NCI-H1436 (cell line): ENCODE results near the gene SH3D21.
A peak's percentile ranks its signal among the peaks of the same experiment; 100 is the strongest.

Experiments
- DNase-seq: peaks from one replicate; lab custom pipeline; 2025; lab: John Stamatoyannopoulos, UW

The SH3D21 gene

GRCh38 chr1:36303650-36304360 is 2.4 kb upstream of the SH3D21 start:
- DNase-seq, result no peak

DNA sequence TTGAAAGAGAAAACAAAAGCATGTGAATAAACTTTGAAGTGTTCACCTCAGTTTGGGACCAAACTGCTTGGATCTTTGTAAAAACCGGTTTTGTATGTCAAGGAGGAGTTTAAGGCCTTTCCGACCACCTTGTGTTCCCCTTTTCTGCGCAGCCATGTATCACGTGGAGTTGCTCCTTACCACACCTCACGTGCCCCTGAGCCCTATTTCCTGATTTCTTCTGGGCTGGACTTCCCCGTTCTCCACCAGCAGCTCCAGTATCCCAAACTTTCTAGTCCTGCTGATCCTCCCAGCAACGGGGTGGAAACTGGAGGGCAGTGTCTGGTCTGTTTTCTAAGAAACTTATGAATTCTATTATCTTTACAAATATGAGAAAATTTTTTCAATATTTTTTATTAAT is 1.6 kb upstream of the SH3D21 start:
- DNase-seq, result no peak

- no peak for DNase-seq
Measured at GRCh38 chr1:36304970-36305914, 926 bp upstream of the SH3D21 start.

GRCh38 chr1:36305915-36306209 is 306 bp upstream of the SH3D21 start:
- no peak for DNase-seq

GRCh38 chr1:36306902-36307456 is 811 bp downstream of the SH3D21 start:
- peak; percentile 93 for DNase-seq

- no peak for DNase-seq
Measured at GRCh38 chr1:36307601-36308330, 1.6 kb downstream of the SH3D21 start.

DNA sequence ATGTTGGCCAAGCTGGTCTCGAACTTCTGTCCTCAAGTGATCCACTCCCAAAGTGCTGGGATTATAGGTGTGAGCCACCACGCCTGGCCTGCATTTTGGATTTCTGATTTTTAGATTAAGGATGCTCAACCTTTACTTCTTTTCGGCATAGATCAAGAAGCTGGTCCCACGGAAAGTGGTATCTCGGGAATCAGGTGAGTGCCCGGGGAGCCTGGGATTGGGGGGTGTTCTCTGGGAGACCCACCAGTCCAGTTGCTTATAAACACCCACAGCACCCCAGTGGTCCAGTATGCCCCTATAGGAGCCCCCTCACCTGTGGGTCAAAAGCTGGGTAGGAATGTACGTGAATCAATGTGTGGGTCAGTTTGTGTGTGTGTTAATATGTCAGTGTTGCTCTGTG is 3.2 kb downstream of the SH3D21 start:
- DNase-seq, result no peak

DNA sequence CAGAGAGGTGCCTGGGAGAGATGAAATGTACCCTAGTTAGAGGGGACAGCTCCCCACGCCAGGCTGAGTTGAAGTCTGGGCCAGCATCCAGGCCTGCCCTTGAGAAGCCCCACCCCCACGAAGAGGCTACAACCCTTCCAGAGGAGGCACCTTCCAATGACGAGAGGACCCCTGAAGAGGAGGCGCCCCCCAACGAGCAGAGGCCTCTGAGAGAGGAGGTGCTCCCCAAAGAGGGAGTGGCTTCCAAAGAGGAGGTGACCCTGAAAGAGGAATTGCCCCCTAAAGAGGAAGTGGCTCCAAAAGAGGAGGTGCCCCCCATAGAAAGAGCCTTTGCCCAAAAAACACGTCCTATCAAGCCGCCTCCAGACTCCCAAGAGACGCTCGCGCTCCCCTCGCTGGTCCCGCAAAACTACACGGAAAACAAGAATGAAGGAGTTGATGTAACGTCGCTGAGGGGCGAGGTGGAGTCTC is 14.2 kb downstream of the SH3D21 start:
- no peak for DNase-seq

DNA sequence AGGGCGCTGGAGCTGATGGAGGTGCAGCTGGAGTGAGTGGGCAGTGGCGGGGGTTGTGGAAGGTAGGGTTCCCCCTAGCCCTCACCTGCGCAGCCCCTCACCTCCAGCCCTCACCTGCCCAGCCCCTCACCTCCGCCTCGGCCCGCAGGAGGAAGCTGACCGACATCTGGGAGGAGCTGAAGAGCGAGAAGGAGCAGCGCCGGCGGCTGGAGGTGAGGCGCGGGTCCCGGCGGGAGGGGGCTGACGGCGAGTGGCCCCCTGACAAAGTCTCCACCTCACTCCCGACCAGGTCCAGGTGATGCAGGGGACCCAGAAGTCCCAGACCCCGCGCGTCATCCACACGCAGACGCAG is 14.6 kb downstream of the SH3D21 start:
- no peak for DNase-seq

DNA sequence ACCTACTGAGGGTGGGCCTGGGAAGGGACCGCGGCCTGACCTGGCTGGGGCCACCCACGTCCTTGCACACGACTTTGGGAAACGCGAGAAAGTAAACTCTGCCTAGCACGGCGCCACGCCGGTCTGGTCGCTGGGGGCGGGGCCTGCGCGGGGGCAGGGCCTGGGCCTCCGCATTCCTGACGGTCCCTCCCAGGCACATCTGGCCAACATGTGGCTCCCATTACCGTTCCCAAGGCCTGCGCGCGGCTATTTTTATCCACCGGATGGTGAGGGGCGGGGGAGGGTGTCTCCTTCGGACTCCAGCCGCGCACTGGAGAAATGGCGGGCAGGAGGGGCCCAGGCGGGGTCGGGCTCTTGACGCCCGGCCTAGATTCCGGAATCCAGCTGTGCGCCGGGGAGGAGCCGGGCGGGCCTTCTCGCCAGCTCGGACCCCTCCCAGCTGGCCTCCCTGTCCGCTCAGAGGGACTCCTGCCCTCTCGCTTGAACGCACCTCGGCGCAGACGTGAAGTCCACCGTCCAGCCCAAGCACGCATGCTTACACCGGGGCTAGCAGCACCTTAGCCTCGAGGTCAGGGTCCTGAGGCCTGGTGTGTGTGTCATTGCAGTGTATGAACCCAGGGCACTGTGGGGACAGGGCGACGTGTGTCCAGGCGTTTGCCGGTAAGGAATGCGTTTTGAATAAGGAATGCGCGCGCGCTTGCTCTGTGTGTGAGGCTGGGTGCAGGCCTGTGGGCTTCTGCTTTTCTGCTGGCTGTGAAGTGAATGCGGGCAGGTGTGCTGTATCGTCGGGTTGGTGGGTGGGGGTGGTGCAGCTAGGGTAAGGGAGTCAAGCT is 15.2 kb downstream of the SH3D21 start:
- no peak for DNase-seq

DNA sequence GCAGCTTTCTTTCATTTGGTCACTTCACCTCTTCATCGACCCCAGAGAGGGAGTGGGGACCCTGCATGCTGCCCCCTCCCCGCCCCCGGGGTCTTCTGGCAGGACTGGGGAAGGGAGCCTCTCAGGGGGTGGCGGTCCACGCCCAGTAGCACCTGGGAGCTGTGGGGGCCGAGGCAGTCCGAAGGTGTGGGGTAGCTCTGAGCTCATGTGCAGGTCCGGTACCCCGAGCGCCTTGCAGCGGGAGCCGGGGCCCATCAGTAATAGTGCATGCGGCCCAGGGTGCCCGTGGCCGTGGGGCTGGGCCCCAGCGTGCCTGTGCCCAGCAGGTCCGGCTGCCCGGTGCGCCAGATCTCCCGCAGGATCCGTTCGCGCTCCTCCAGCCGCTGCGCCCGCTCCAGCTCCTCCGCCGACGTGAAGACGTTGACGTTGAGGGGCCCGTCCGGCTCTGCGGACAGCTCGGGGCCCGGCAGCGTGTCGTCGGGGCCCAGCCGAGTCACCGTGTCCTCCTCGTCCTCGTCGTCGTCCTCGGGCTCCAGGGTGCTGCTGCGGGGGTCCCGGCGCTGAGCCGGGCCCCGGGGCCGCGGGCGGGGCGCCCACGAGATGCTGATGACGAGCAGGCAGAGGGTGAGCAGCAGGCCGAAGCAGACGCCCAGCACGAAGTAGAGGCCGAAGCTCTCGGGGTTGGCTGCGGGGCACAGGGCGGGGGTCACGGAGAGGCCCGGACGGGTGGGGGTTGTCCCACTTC is 16.0 kb downstream of the SH3D21 start:
- no peak for DNase-seq

DNA sequence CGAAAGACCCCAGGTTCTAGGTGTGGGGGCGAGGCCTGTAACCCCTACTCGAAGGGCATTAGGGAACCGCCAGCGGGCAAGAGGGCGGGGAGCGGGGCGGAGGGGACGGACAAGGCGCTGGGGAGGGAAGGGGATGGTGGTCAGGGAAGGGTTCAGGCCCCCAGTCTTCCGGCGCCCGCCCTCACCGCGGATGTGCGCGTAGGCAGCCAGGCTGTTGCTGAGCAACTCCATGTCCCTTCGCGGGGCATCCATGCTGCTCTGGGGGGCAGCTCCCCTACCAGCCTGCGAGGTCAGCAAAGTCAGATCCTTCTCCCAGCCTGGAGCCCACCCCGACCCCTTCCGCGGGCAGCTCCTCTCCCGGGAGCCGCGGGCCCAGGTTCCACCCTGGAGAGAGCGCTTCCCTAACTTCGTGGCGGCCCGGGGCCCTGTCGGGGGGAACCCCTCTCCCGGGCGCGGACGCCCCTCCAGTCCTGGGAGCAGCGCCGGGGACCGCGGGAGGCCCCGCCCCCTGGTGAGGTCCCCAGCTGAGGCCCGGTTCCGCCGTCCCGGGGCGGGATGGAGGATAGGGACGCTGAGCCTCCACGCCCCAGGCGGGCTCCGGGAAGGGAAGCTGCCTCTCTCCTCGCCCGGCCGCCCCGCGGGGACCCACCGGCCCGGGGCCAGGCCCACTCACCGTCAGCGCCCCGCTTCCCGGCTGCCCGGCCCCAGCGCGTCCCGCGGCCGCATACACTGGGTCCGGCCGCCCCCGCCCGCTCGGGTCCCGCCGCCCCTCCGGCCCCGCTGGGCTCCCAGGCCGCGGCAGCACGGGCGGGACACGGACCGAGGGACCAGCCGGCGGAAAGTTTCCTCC is 16.8 kb downstream of the SH3D21 start:
- no peak for DNase-seq

DNA sequence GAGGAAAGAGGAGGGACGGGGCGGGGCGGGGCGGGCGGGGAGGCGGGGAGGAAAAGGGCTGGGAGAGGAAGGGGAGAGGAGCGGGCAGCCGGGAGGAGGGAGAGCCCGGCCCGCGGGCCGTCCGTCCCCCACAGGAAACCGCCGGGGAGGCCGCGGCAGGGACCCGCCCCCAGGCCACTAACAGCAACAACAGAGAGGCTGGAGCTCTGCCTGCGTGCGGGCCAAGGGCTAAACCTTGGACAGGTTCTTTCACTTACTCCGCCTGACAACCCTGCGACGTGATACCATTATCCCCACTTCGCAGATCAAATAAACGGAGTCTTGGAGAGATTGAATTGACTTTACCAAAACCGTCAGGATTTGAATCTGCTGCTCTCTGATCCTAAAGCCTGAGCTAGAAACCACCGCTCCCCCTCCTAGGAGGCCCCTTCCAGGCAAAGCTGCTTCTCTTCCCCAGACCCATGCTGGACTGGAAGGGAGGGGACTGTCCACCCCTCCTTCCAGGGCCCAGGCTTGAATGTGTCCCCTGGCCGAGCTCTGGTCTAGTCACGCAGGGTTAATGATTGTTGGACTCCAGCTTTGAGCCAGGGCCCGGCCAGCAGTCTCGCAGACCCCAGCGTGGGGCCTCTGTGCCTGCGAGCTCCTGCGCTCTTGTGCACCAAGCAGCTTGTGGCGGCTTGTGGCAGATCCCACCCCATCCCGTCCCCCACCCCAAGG is 17.6 kb downstream of the SH3D21 start, which contains the start of gene EVA1B:
Gene EVA1B (minus strand): TSS at position 10 of the 717 bp plus-strand sequence. CDS start 608 bp downstream, outside the sequence.
- DNase-seq, result no peak

DNA sequence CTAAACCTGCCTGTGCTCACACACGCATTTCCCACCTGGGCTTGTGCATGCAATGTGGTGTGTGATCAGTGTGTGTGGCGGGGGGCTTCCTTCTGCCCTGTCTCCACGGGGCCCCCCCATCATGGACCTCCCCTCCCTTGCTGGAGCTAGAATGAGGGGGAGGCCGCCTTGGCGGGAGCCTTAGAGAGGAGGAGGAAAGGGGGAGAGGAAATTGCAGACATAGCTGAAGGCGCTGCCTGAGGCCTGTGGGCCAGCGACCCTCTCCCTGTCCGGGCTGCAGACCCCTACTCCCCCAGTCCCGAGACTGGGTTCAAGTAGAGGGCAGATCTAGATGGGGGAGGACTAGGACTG is 18.2 kb downstream of the SH3D21 start:
- no peak for DNase-seq

GRCh38 chr1:36326499-36326898 is 20.3 kb downstream of the SH3D21 start:
- no peak for DNase-seq

DNA sequence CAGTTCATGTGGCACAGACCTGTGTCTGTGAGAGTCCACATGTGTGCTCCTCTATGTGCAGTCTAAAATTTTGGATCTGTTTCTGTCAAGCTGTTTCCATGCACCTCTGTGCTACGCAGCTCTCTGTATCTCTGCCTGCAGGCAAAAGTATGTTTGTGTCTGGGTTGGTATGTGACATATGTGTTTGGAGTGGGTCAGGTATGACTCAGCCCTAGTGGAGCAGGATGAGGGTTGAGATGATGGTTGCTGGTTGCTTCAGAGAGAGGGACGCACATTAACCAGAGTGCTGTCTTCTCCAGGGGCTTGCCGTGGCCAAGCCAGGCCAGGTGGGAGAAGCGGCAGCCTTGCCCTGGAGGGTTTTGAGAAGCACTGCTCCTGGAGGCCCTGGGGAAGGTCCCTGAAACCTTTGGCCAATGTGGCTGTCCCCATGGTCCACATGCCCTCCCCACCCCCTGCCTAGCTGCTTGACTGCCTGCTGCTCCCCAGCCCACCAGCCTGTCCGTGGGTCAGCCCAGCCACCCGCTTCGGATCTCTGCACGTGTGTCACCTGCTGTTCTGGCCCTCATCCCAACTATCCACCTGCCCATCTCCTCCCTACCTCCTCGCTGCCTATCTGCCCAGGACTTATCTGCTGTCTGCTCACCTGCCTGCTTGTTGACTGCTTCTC is 21.4 kb downstream of the SH3D21 start:
- DNase-seq, result no peak

- no peak for DNase-seq
Measured at GRCh38 chr1:36328088-36328480, 21.9 kb downstream of the SH3D21 start.

DNA sequence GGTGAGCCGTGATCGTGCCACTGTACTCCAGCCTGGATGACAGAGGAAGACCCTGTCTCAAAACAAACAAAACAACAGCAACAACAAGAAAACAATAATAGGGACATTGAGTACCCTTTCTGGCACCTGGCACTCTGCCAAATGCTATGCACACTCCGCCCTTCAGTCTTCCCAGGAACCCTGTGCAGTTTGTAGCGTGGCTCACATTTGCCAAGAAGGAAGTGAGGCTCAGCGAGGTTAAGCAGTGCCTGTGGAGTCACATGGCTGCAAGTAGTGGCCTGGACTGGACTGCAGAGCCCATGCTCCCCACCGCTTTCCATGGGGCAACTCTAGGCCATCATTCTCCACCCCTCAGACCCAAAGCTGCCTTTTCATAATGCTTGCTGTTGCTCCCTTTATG is 22.5 kb downstream of the SH3D21 start:
- no peak for DNase-seq

GRCh38 chr1:36329817-36330216 is 23.6 kb downstream of the SH3D21 start:
- no peak for DNase-seq
